ENCODE measurements around the gene DPYD.

DPYD gene

DNA sequence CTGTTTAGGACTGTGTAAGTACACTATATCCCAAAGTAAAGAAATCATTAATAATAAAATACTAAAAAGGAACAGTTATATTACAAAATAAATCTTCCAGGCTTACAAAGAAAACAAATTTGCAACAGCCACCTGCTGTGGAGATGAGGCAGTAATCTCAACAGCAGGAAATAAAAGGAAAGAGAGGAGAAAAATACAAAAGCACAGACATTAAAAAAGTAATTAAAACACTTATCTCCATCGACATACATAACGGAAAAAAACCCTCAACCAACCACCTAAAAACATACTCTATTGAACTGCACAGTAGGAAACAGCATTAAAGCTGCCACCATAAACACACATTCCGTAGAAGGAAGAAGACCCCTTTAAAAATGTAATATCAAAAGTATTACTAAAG, 317.6 kb downstream of the DPYD start:
- DNase-seq, result no peak

DNA sequence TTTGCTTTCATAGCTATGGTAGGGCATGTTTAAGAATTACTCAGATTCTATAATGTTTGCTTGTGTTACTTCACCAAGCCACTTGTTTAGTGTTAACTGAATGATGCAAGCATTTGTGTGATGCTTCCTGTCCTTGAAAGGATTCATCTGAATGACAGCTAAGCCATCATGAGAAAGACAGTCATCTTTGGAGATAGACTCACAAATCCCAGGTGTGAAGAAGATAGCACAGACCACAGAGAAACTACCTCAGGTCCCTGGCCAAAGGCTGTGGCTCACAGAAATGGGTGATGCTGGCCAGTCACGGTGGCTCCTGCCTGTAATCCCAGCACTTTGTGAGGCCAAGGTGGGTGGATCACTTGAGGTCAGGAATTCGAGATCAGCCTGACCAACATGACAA, 321.4 kb downstream of the DPYD start:
- no peak for DNase-seq

- DNase-seq, result no peak
Measured at GRCh38 chr1:97593192-97593591, 327.6 kb downstream of the DPYD start.

DNA sequence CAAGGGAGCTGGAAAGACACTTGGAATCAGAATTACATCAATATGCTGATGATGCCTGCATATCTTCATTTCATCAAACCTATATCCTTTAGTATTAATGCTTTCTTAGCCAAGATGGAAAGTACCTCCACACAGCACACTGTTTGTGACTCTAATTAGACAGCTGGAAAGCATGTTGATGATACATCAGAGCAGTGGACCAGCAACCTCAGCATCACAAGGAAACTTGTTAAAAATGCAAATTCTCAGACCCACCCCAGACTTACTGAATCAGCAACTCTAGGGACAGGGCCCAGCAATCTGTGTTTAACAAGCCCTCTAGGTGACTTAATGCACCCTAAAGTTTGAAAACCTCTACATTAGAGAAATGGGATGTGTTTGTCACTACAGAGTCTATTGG, 332.1 kb downstream of the DPYD start:
- no peak for DNase-seq

DNA sequence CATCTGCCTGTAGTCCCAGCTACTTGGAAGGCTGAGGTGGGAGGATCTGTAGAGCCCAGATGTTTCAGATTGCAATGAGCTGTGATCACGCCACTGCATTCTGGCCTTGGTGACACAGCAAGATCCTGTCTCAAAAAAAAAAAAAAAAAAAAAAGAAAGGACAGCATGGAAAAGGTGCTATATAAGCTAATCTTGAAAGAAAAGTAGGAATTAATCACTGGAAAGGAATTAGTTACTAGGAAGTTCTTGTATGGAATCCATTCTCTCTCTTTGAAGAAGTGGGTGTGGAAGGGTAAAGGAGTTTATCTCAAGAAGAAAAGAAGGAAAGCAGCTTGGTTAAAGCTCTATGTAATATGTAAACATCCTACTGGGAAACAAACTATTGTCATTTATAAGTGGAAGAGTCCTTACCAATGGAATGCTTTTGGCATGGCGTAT, 339.2 kb downstream of the DPYD start:
- DNase-seq, result no peak

DNA sequence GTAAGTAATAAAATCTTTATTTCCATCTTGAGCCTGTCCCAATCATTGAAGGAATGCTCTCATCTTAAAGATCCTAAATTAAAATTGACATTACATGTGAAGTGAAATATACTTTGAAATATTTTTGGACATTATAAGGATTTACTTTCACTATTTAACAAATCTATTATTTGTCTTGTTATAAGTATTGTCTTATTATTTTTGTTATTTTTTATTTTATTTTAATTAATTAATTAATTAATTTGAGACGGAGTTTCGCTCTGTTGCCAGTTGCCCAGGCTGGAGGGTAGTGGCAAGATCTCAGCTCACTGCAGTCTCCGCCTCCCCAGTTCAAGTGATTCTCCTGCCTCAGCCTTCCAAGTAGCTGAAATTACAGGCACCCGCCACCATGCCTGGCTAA, 343.2 kb downstream of the DPYD start:
- DNase-seq, result no peak

GRCh38 chr1:97573553-97573952, 347.3 kb downstream of the DPYD start:
- DNase-seq, result no peak

DNA sequence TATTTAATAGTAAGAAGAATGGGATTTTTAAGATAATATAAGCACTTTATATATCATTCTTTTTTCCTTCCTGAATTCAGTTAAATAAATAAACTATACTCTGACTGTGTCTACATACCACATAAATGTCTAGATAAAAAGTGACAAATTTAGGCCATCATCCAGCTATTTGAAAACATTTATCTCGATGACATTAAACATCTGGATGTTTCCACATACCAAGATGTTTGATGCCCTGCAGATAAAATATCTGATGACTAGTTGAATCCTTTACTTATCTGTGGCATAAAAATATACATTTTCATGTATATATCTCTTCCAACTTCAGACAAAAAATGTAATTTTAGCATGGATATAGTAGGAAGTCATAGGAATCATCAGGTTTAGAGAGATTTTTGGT, 348.3 kb downstream of the DPYD start:
- no peak for DNase-seq

- DNase-seq, result no peak
Measured at GRCh38 chr1:97571760-97572159, 349.1 kb downstream of the DPYD start.

DNA sequence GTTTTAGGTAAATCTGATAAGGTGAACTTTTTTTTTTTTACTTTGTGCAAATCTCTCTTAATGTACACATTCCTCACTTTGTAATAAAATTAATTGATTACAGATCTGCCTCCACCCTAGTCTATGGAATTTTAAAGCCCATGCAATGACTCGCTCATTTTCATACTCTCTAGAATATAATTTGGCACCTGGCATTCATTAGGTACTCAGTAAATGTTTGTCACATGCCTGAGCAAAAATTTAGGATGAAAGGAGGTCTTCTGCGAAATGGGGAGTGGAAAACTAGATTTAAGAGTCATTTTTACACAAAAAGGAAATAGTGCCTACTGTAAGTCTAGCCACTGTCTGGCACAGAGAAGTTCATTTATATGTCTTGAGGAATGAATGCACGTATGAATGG, 350.1 kb downstream of the DPYD start:
- DNase-seq, result no peak

DNA sequence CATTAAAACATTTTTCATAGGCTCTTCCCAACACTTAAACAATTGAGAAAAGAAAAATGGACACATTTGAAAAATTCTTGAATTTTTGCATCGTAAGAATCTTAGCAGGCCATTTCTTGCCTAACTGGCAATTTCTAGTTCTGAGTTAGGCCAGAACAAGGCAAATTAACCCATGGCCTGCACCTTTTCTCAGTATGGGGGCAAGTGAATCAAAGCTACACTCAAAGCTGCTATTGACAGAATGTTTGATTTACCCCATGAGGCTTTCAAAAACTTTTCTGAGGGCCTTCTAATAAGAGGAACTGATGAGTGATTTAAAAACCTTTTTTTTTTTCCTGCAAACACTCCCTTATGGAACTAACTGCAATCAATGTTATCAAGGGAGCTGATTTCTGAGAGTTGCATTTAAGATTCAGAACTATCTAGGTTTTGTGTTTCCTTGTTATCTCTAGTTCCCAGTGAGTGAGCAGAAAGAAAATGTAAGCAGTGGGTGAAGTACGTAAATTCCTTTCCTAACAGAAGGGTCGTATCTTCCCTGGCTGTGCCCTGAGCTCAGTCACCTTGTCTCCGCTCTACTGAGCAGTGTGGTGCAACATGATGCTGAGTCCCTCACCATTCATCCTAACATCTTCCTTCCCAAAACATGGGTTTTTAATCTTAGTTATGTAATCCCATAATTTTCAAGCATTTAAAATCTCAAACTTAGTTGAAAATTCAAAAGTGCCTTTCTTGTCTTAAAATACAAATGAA, 353.7 kb downstream of the DPYD start:
- no peak for DNase-seq

GRCh38 chr1:97565886-97566285, 354.9 kb downstream of the DPYD start:
- no peak for DNase-seq

GRCh38 chr1:97563926-97564325, 356.9 kb downstream of the DPYD start:
- no peak for DNase-seq

DNA sequence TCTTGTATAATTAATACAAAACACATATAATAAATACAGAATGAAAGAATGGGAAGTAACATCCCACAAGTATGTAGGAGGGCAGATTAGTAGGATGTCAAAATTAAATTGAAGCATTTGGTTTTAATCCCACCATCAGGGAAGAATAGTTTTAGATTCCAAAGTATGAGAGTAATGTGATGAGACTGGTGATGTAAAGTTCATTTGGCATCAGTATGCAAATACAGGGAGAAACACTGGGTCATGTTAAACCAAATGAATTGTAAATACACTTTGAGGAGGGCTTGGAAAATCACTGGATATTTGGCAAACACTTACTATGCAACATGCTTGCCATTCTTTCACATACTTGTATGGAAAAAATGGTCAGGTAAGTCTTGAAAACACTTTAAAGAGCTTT, 358.8 kb downstream of the DPYD start:
- DNase-seq, result no peak

- DNase-seq, result no peak
Measured at GRCh38 chr1:97560714-97561113, 360.1 kb downstream of the DPYD start.

DNA sequence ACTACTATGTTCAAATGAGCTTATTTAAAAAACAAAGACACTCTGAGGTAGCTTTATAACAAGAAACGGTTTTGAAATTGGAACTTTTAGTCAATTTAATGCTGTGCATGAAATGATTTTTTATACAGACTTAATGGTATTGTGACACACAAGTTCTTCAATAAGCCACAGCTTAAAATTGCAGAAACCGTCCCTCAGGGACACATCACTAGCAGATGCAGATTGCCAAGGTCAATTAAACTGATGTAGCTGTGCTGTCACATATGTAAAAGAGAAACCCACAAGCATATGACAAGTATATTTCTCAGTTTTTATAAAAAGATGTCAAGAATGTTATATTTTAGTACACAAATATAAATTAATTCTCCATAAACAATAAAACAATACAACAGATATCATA, 366.9 kb downstream of the DPYD start:
- DNase-seq, result no peak

DNA sequence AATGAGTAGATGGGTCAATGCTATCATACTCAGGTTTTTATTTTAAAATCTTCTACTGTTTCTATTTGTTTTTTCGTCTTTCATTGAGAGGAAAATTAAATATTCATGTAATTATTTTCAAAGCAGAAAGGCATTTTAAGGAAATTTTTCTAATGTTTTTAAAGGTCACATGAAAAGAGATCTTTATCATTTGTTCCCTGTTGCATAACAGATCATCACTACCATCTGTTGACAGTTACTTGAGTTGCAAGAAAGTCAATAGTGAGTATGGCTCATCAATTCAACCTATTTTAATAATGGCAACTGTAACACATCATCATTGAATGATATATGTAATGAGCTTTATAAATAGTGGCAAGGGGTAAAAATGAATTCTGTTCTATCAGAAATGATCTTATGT, 369.7 kb downstream of the DPYD start:
- no peak for DNase-seq

DNA sequence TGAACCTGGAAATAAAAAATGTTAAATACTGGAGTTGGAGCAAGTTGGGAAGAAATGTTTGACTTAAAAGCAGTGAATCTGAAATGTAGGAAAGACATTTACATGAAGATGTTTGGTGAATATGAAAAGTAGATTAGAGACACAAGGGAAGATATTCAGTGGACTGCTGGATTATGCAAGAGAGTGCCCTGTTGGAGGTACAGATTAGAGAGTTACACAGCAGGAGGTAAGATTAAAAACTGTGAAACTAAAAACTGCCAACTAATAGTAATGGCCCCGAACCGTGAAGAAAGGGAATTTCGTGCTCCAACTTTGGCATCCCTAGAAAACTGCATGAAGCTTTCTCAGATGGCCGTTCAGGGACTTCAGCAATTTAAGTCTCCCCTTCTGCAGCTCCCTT, 375.4 kb downstream of the DPYD start:
- no peak for DNase-seq

DNA sequence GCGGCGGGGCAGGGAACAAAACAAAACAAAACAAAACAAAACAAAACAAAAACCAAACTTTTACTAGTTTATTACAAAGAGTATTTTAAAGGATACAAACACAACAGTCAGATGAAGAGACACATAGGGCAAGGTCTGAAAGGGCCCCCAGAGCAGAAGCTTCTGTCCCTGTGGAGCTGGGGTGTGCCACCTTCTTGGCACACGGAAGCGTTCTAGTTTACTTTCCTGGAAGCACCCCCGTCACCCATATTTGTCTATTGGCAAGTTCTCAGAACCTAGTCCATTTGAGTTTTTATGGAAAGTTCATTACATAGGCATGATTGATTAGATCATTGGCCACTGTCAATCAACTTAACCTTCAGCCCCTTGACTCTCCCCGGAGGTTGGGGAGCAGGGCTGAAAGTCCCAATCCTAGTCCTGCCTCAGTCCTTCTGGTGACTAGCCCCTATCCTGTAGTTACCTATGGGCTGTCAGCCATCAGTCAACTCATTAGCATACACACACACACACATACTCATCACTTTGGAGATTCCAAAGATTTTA, 380.4 kb downstream of the DPYD start:
- DNase-seq, result no peak

DNA sequence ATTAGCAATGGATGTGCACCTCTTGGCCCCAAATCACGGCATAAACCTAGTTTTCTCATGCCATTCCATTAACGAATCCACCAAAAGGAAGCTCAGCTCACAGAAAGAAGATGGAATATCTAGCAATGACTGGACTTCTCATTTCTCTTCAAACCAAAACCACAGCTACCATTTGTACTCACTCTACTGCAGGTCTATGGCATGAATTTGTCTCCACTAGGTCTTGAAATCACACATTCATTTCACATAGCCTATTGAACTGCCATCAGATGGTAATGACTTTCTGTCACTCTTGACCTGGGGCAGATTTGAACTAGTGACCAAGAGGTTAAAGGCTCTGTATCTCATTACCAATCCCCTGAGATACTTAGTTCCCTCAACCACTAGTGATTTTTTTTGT, 382.7 kb downstream of the DPYD start:
- no peak for DNase-seq

GRCh38 chr1:97533358-97533757, 387.5 kb downstream of the DPYD start:
- DNase-seq, result no peak

DNA sequence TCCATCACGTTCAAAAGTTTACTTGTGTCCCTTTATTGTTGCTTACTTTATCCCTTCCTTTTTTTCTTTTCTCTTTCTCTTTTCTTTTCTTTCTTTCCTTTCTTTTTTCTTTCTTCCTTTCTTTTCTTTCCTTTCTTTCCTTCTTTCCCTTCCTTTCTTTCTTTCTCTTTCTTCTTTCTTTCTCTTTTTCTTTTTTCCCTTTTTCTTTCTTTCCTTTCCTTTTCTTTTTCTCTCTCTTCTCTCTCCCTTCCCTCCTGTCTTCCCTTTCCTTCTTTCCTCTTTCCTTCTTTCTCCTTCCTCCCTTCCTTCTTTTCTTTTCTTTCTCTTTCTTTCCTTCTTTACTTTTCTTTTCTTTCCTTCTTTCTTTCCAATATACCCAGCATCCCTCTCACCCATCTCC, 391.2 kb downstream of the DPYD start:
- no peak for DNase-seq

GRCh38 chr1:97524211-97524610, 396.6 kb downstream of the DPYD start:
- DNase-seq, result no peak

DNA sequence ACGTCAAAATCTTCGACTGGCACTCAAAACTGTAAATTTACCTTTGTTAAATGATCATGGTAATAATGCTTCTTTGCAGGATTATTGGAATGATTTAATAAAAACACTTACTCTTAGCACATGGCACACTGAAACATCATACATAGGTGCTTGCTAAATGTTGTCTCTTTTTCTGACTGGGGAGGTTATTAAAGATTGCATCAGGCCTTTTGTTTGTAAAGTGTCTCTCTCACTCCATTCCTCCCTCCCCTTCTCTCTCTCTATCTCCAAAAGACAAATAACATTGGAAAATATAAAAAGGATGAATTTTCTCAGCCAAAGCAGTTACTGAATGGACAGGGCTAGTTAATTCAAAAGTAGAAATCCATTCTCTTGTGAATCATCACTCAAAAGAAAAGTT, 404.2 kb downstream of the DPYD start:
- no peak for DNase-seq

GRCh38 chr1:97508653-97509218, 412.1 kb downstream of the DPYD start:
- no peak for DNase-seq

Data from effector CD4-positive, alpha-beta T cell (primary cell).